ENCODE results near the gene RABGEF1. TPM values are rescaled to one million over a fixed set of nuclear protein-coding genes. Genes with fewer than 3 reads are reported as not detected.
"Not testable (repeated sequence)": the region's sequence is repeated elsewhere in the genome, so short reads cannot be mapped to it uniquely, and the experiment has no call there.

The RABGEF1 gene
- 10 to 100 TPM; 31.0 to 35.6 (median 34.5) TPM for total RNA-seq

GRCh38 chr7:66740302-66740979 is at the start of gene RABGEF1:
Gene RABGEF1, plus strand, starts transcription at chr7:66740733. Its CDS starts 31,167 bp downstream, at chr7:66771900.
- Histone ChIP-seq H3K4me3 (peak within 1 kb of the TSS; percentile 73 to 89 (median 82)), H3K9me3 (peaks cover 0 to 12% (median 3%) of the 10 kb centered on the region in 4 donors), H3K27ac (peak within 1 kb of the TSS; percentile 88 to 98 (median 93)), H3K4me1 (peaks cover 0 to 42% (median 8%) of the 10 kb centered on the region in 4 donors), H3K36me3 (peaks cover 0 to 23% (median 0%) of the 10 kb centered on the region in 3 donors), H3K27me3 (no peaks in the 10 kb centered on the region)
- peak; percentile 97 for DNase-seq (ENCODE audit: low spot score in 2 of 2)
- TF ChIP-seq CTCF (IDR thresholded peaks at IDR 0.05): peak in 2 of 5 experiments; percentile 6 to 31
- peak; percentile 84 to 98 for TF ChIP-seq EP300 (IDR thresholded peaks at IDR 0.05)
- peak; percentile 74 to 91 for TF ChIP-seq POLR2A (IDR thresholded peaks at IDR 0.05)
- 0% methylated on average over 64 to 70 of the region's 85 CpGs for WGBS, 2 donors

GRCh38 chr7:66693331-66693730 is 47.2 kb upstream of the RABGEF1 start:
- Histone ChIP-seq H3K9me3 (peaks cover 0 to under 1% (median 0%) of the 10 kb centered on the region in 4 donors), H3K36me3 (peaks cover 0 to 13% (median 0%) of the 10 kb centered on the region in 3 donors), H3K27me3 (no peaks in the 10 kb centered on the region), H3K27ac (no peak overlapping the region), H3K4me3 (no peak overlapping the region), H3K4me1 (peaks cover 0 to 30% (median 0%) of the 10 kb centered on the region in 4 donors)
- no peak for DNase-seq (ENCODE audit: low spot score in 2 of 2)
- WGBS, 2 donors: 65 to 66% methylated on average over 4 of the region's 4 CpGs
- TF ChIP-seq CTCF (IDR thresholded peaks at IDR 0.05): no peak

GRCh38 chr7:66694286-66694685 is 46.2 kb upstream of the RABGEF1 start:
- WGBS, 2 donors: 96 to 97% methylated on average over 11 of the region's 11 CpGs
- DNase-seq (ENCODE audit: low spot score in 2 of 2): no peak
- Histone ChIP-seq H3K27ac (no peak overlapping the region), H3K4me3 (no peak overlapping the region), H3K4me1 (peaks cover 0 to 37% (median under 1%) of the 10 kb centered on the region in 4 donors), H3K27me3 (no peaks in the 10 kb centered on the region), H3K36me3 (peaks cover 0 to 13% (median 0%) of the 10 kb centered on the region in 3 donors), H3K9me3 (no peaks in the 10 kb centered on the region)
- TF ChIP-seq EP300 (IDR thresholded peaks at IDR 0.05): no peak
- TF ChIP-seq CTCF (IDR thresholded peaks at IDR 0.05): no peak
- TF ChIP-seq POLR2A (IDR thresholded peaks at IDR 0.05): no peak

GRCh38 chr7:66695417-66695816 is 45.1 kb upstream of the RABGEF1 start:
- DNase-seq (ENCODE audit: low spot score in 2 of 2); H3K27me3 ChIP-seq; H3K9me3 ChIP-seq; H3K27ac ChIP-seq; H3K4me3 ChIP-seq: not testable (repeated sequence)
- H3K4me1 ChIP-seq: peaks cover 0 to 46% (median 6%) of the 10 kb centered on the region in 4 donors
- 83 to 90% methylated on average over 7 of the region's 7 CpGs for WGBS, 2 donors
- H3K36me3 ChIP-seq: peaks cover 0 to 13% (median 0%) of the 10 kb centered on the region in 3 donors

GRCh38 chr7:66696134-66696533 is 44.4 kb upstream of the RABGEF1 start:
- not testable (repeated sequence) for H3K4me3 ChIP-seq; H3K27ac ChIP-seq; DNase-seq (ENCODE audit: low spot score in 2 of 2); H3K27me3 ChIP-seq; H3K9me3 ChIP-seq
- H3K4me1 ChIP-seq: peaks cover 0 to 48% (median 6%) of the 10 kb centered on the region in 4 donors
- H3K36me3 ChIP-seq: peaks cover 0 to 13% (median 0%) of the 10 kb centered on the region in 3 donors
- 89 to 91% methylated on average over 5 of the region's 5 CpGs for WGBS, 2 donors

GRCh38 chr7:66696774-66697191 is 43.8 kb upstream of the RABGEF1 start:
- H3K36me3 ChIP-seq: peaks cover 0 to 14% (median 0%) of the 10 kb centered on the region in 3 donors
- TF ChIP-seq POLR2A (IDR thresholded peaks at IDR 0.05) (no peak), EP300 (IDR thresholded peaks at IDR 0.05) (no peak), CTCF (IDR thresholded peaks at IDR 0.05) (no peak)
- no peak overlapping the region for H3K4me3 ChIP-seq
- no peak overlapping the region for H3K27ac ChIP-seq
- no peaks in the 10 kb centered on the region for H3K27me3 ChIP-seq
- WGBS, 2 donors: 71 to 72% methylated on average over 2 of the region's 2 CpGs
- peak in 1 of 2 donors; percentile 26 for DNase-seq (ENCODE audit: low spot score in 2 of 2)
- H3K9me3 ChIP-seq: no peaks in the 10 kb centered on the region
- peaks cover 0 to 48% (median 6%) of the 10 kb centered on the region in 4 donors for H3K4me1 ChIP-seq
